ENCODE data around the gene EEFSEC.

EEFSEC gene

DNA sequence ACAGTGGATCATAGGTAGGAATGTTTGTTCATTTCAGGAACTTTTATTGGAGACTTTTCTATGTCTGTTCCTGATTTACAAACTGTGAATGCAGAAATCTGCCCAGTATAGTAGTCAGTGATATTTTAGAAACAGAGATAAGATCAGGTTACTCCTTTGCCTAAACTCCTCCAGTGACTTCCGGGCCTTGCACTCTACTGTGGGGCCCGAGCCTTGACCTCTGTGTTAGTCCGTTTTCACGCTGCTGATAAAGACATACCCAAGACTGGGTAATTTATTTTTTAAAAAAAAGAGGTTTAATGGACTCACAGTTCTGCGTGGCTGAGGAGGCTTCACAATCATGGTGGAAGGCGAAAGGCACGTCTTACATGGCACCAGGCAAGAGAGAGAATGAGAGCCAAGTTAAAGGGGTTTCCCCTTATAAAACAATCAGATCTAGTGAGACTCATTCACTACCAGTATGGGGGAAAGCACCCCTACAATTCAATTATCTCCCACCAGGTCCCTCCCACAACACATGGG is 186.3 kb downstream of the EEFSEC start:
- no peak for DNase-seq

DNA sequence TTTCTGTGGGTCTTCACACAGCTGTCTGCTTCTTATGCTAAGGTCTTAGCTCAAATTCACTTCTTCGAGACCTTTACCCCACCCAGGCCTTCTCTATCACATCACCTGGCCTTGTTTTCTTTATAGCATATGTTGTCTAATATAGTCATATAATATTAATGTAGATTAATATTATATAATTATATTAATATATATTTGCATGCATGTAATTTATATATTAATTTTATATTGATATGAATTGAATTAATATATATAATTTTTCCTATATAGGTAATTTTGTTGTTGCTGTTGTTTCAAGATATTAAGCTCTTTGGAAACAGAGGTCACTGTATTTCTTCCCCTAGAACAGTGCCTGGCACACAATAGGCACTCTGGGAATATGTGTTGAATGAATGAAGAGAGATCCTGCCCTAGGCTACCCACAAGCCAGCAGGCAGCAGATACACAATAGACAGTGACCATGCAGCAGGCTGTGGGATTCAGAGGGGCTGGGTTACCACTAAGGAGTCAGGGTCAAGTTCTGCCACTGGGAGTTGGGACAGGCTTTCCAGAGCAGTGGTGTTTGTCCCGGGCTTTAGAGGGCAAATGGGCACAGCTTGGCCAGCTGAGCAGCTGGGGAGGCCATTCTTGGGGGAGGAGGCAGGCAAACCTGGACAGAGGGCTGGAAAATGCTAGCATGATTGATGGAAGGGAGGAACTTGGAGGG is 187.1 kb downstream of the EEFSEC start:
- DNase-seq: no peak

- DNase-seq: no peak
Observed at GRCh38 chr3:128340904-128341555, 187.7 kb downstream of the EEFSEC start.

DNA sequence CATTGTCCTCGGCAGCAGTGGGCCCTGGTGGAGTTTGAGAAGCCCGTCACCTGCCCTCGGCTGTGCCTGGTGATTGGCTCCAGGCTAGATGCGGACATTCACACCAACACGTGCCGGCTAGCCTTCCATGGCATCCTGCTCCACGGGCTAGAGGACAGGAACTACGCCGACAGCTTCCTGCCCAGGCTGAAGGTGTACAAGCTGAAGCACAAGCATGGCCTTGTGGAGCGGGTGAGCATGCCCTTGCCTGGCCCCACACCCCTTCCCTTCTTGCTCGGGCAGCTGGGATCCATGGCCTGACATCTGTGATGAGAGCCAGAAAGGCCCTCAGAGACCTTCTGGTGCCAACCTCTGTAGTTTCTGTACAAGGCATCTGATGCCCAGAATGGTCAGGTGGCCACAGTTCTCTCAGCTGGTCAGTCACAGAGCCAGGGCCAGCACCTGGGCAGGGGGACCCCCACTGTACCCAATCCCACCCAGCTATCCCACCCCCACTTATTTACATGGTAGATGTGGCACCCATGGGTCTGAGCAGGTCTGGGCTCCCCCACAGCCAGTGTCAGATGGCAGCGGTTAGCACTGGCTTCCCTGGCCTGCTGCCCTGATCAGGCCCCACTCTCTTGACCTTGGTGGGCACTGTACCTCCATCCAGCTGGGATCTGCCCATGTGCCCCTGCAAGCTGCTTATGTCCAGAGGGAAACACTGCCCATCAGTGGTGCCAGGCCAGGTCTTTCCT is 188.5 kb downstream of the EEFSEC start:
- DNase-seq: no peak

GRCh38 chr3:128342701-128343180 is 189.5 kb downstream of the EEFSEC start:
- DNase-seq: no peak

GRCh38 chr3:128343287-128344051 is 190.2 kb downstream of the EEFSEC start:
- no peak for DNase-seq

DNA sequence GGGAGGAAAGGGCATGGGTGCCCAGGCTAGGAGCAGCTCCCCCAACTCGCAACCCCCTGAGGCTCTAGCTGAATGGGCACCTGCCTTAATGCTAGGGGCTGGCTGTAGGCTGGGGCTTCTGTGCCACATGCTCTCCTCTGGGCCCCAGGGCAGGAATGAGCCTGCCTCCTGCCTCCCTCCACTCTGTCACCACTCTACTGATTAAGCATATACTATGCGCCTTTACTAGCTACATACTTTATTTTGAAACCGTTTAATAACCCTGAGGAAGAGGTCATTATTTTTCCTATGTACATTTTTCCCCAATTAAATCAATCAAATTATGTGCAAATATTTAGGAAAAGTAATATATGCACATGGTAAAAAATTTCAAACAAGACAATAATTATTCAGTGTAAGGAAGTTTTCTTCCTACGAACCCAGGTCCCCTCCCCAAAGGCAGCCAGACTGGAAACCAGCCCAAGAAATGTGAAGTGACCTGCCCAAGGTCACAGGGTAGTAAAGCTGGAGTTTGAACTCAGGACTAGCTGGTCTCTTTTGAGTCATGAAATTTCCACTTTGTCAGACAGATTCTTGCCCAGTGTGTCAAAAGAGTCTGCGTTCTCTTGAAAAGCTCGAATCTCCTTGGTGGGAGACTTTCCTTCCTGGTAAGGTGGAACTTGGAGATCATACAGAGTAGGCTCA is 190.9 kb downstream of the EEFSEC start:
- DNase-seq: no peak

DNA sequence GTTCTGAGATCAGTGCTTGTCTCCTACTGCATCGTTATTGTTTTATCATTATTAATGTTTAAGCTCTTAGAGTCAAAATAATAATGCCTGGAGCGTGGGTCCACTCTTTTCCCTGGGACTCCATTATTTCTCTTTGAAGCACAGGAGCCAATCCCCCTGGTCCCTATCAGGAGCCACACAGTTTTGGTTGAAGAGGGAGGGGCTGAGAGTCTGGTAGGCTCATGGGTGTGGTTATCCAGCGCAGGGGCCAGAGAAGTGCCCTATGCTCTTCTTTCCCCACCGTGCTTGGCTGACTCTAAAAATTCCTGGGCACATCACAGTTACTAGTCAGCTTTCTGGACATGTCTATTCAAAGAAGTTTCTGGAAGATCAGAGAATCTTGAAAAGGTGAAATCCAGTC is 191.9 kb downstream of the EEFSEC start:
- no peak for DNase-seq

GRCh38 chr3:128346562-128346961 is 193.3 kb downstream of the EEFSEC start:
- no peak for DNase-seq

DNA sequence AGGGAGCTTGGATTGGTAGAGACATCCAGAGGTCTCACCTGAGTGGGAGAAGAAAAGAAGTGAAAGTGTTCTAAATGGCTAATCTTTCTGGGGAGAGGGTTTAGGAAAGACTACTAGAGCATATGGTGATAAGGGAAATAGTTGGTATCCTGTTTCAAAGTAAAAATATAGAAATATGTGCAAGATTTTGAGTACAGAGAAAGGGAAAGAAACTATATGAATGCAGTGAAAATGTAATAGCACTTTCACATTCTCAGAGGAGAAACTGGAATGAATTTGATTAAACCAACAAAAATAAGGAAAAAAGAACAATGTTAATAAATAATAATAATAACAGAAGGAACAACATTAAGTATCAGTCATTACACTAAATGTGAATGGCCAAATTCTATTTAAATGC is 194.0 kb downstream of the EEFSEC start:
- DNase-seq: no peak

- DNase-seq: no peak
Observed at GRCh38 chr3:128348075-128348474, 194.8 kb downstream of the EEFSEC start.

- no peak for DNase-seq
Observed at GRCh38 chr3:128348805-128349531, 195.7 kb downstream of the EEFSEC start.

GRCh38 chr3:128349963-128350599 is 196.8 kb downstream of the EEFSEC start:
- no peak for DNase-seq

DNA sequence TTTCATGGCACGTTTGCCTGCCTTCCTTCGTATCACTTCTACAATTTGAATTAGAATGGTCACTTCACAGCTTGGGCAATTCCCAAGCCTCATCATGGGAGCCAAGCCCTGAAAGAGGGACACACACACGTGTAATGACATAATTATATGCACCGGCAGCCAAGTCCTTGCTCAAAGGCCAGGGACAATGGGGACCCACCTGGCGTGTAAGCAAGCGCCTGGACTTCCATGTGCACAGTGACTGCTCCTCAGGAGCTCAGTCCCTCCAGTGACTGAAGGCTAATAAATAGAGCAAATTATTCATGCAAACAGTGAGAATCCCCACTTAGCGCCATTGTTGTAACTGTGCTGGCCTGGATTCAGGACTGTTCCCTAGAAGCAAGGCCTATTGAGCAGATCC is 198.3 kb downstream of the EEFSEC start:
- DNase-seq: no peak

GRCh38 chr3:128352326-128352725 is 199.0 kb downstream of the EEFSEC start:
- DNase-seq: no peak

- DNase-seq: no peak
Observed at GRCh38 chr3:128353361-128353965, 200.2 kb downstream of the EEFSEC start.

DNA sequence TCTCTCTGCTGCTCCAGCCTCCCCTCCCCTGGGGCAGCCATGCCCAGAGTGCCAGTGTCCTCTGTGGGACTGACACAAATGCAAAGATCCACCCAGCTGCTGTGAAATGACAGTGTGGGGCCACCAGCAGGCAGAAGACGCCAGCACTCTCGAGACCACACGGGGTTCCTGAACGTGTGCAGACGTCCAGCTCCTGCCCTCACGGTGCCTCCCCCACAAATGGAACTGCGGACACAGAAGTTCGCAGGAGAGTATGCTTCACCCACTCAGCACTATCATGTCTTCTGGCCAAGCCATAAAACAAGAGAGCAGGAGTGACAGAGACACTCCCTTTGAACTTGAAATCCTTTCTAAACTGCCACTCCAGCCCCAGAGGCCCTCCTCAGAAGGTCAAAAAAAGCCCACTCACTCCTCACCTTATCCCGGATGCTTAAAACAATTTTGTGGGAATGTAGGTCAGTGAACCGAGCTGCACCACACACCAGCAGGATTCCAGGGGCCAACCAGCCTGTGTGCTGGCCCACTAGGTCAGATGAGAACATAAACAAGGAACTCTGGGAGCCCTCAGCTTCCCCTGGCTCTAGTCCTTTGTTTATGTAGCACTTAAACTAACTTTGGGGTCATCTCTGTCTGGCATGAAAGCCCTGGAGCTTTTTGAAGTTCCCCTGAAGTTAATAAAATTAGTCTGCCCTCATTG is 200.9 kb downstream of the EEFSEC start:
- DNase-seq: no peak

- DNase-seq: no peak
Observed at GRCh38 chr3:128354788-128355542, 201.7 kb downstream of the EEFSEC start.

- DNase-seq: no peak
Observed at GRCh38 chr3:128355543-128355919, 202.2 kb downstream of the EEFSEC start.

All from 8988T (cell line).